ENCODE results near the gene CLTCL1. TPM values are rescaled to one million over a fixed set of nuclear protein-coding genes. Genes with fewer than 3 reads are reported as not detected.

The CLTCL1 gene
- total and polyA plus RNA-seq, 4 donors = 2.0 to 4.8 (median 2.6) TPM

GRCh38 chr22:19229600-19229999 is 61.9 kb downstream of the CLTCL1 start:
- H3K4me3 ChIP-seq (ENCODE audit: low read depth in 1 of 3, low read length in 3 of 3) = no peak overlapping the region
- 53% methylated on average over 2 of the region's 2 CpGs for WGBS
- H3K36me3 ChIP-seq (ENCODE audit: control insufficient read depth in 4 of 4, insufficient read depth in 3 of 4, low read depth in 1 of 4, low read length in 3 of 4) = peaks cover 0 to 8% (median 4%) of the 10 kb centered on the region in 4 donors
- H3K4me1 ChIP-seq (ENCODE audit: control insufficient read depth in 4 of 4, insufficient read depth in 4 of 4, low read length in 3 of 4) = peaks cover 0 to 5% (median 0%) of the 10 kb centered on the region in 4 donors
- TF ChIP-seq RAD21 (IDR thresholded peaks at IDR 0.05) (no peak), NR2F2 (IDR thresholded peaks at IDR 0.05) (no peak), EGR1 (IDR thresholded peaks at IDR 0.05; ENCODE audit: low read depth in 2 of 2) (no peak), YY1 (IDR thresholded peaks at IDR 0.05) (no peak), JUND (IDR thresholded peaks at IDR 0.05) (no peak), CTCF (IDR thresholded peaks at IDR 0.05; ENCODE audit: low read depth, low read length, missing input control) (no peak), GABPA (IDR thresholded peaks at IDR 0.05 in 1 of 2, conservative IDR thresholded peaks at IDR 0.05 in 1 of 2) (no peak), HNF4A (conservative IDR thresholded peaks at IDR 0.05) (peak in 1 of 2 donors; percentile 25), SP1 (IDR thresholded peaks at IDR 0.05) (no peak), TAF1 (conservative IDR thresholded peaks at IDR 0.05) (no peak), REST (IDR thresholded peaks at IDR 0.05) (no peak), FOXA1 (IDR thresholded peaks at IDR 0.05) (no peak), HNF4G (IDR thresholded peaks at IDR 0.05) (no peak), FOXA2 (IDR thresholded peaks at IDR 0.05) (no peak), RXRA (IDR thresholded peaks at IDR 0.05) (peak; percentile 62 to 90)
- TF ChIP-seq, protein P1, sequence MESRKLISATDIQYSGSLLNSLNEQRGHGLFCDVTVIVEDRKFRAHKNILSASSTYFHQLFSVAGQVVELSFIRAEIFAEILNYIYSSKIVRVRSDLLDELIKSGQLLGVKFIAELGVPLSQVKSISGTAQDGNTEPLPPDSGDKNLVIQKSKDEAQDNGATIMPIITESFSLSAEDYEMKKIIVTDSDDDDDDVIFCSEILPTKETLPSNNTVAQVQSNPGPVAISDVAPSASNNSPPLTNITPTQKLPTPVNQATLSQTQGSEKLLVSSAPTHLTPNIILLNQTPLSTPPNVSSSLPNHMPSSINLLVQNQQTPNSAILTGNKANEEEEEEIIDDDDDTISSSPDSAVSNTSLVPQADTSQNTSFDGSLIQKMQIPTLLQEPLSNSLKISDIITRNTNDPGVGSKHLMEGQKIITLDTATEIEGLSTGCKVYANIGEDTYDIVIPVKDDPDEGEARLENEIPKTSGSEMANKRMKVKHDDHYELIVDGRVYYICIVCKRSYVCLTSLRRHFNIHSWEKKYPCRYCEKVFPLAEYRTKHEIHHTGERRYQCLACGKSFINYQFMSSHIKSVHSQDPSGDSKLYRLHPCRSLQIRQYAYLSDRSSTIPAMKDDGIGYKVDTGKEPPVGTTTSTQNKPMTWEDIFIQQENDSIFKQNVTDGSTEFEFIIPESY (IDR thresholded peaks at IDR 0.05) = no peak
- TF ChIP-seq, protein P2, sequence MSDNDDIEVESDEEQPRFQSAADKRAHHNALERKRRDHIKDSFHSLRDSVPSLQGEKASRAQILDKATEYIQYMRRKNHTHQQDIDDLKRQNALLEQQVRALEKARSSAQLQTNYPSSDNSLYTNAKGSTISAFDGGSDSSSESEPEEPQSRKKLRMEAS (IDR thresholded peaks at IDR 0.05) = no peak
- TF ChIP-seq, protein P3, sequence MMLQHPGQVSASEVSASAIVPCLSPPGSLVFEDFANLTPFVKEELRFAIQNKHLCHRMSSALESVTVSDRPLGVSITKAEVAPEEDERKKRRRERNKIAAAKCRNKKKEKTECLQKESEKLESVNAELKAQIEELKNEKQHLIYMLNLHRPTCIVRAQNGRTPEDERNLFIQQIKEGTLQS (IDR thresholded peaks at IDR 0.05) = no peak
- H3K9ac ChIP-seq (ENCODE audit: low read depth in 1 of 2, low read length in 2 of 2) = no peak overlapping the region
- no peaks in the 10 kb centered on the region for H3K27me3 ChIP-seq (ENCODE audit: control insufficient read depth in 4 of 4, insufficient read depth in 4 of 4, low read length in 3 of 4)
- H3K9me3 ChIP-seq (ENCODE audit: control insufficient read depth in 4 of 4, low read length in 3 of 4) = no peaks in the 10 kb centered on the region
- DNase-seq (ENCODE audit: low spot score) = no peak
- H3K27ac ChIP-seq (ENCODE audit: low read depth in 1 of 2, low read length in 2 of 2) = no peak overlapping the region

All from liver (tissue), 9 donors.